NCI-H2196 (cell line): ENCODE measurements around the gene KCNMA1.

Source experiments
- DNase-seq: peaks from one replicate; lab custom pipeline; 2025; ENCODE audit not compliant: unreplicated experiment; lab: John Stamatoyannopoulos, UW

Gene KCNMA1

GRCh38 chr10:77016855-77017254 is 620.8 kb downstream of the KCNMA1 start:
- DNase-seq = no peak

DNA sequence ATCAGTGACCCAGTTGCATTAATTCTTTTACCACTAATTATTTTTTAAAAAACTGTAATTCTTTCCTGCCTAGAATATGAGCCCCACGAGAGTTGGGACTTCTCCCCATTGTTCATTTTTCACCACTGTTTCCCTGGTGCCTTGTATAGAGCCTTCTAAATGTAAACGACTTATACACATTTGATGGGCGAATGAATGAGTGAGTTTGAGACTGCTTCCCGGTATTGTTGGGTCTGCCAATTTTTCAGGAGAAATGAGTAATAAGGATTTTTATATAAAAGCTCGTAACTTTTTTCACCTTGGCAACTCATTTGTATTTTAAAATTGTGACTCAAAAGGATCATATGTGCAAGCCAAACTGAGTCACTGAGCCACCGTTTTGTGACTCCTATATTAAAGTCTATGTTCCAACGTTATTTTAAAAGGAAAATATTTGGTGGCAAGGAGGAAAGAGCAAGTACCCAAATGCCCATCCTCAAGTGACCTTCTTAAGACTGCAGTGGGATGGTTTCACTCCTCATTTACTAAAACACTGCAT is 621.3 kb downstream of the KCNMA1 start:
- no peak for DNase-seq

- DNase-seq = no peak
Observed at GRCh38 chr10:77015360-77015759, 622.2 kb downstream of the KCNMA1 start.

DNA sequence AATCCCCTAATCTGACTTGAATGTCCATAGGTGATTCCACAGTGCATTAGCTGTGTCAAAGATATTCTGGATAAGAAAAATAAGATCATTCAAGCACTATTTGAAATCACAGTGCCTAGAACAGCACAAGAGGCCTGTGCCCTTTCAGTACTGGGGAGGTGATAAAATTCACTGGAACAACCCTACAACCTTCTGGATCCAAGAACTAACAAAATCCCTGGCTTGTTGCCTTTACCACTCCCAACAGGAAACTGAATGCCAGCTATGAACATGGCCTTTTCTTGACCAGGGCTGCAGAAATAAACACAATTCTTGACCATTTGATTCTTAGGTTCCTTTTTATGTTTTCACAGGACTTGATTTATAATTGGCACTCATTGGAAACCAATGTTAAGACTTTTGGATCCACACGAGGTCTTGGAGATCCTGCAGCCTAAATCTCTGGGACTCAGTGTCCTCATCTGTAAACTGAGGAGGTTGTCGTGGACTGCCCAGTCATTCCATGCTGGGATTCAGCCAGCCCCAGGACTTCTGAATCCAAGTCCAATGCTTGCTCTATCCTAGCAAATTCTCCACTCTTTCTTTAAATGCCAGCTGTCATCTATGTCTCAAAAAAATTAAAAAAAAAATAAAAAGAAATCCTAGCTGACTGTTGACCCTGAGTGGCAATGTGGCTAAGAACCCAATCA is 624.7 kb downstream of the KCNMA1 start:
- DNase-seq = no peak

GRCh38 chr10:77011874-77012811 is 625.5 kb downstream of the KCNMA1 start:
- no peak for DNase-seq

GRCh38 chr10:77010430-77010829 is 627.2 kb downstream of the KCNMA1 start:
- DNase-seq = no peak

DNA sequence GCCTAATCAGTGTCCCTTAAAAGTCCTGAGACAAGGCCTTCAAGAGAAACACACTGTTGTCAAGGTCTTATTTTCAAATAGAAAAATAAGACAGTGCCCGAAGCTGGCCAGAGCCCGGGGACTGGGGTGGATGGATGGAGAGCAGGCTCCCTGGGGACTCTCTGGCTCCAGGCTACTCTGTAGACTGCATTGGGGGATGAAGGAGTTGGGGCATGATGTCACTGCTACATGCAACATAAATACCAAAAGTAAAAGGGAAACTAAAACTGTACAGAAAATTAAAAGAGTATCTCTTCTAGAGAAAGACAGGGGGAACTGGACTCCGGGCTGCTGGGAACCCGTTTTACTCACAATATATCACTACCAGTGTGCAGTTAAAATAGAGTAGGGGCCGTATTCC is 629.8 kb downstream of the KCNMA1 start:
- DNase-seq = no peak

GRCh38 chr10:77006836-77007511 is 630.6 kb downstream of the KCNMA1 start:
- no peak for DNase-seq

- no peak for DNase-seq
Observed at GRCh38 chr10:77005871-77006270, 631.7 kb downstream of the KCNMA1 start.

DNA sequence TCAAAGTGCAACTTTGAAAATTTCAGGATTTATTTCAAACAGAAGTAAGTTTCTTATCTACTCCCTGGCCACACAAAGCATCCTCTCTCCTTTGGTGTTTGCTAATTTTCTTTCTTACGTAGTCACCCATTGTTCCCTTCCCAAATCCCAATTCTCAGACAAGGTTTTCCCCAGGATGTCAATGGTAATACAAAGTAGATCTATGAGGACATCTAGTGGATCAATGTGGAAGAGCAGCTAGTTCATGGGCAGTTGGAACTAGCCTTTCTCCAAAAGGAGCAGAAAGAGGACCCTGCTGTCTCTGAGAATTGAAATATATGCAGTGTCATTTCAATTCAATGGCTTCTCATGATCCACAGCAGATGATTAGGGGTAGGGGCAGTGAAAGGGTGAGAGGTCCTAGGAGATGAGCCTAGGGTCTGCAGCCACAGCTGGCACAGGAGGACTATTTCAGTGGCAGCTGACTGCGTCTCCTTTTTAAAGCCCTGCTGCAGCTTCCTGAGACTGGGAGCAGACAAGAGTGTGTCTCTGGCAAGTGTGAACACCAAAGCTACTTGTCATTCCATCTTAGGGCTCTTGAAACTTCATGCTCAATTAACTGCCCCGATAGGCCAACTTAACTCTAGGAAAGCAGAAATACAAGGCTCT is 632.6 kb downstream of the KCNMA1 start:
- DNase-seq = peak; percentile 23

- DNase-seq = no peak
Observed at GRCh38 chr10:77002872-77003271, 634.7 kb downstream of the KCNMA1 start.

DNA sequence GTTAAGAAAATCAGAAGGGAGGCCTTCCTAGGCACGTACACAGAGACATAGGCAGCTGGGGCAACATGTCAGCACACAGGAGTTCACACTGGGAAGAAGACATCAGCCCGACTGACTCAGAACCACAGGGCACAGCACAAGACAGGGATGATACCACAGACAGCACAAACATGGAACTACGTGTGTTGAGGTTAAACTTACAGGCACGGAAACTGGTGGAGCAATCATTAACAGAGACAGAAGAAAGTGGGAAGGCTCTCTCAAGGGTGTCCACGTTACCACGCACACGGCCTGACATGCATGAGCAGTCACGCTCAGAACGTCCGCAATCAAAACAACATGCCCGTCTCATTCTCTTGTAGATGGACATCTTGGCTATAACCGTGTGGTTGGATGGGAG is 636.4 kb downstream of the KCNMA1 start:
- no peak for DNase-seq

GRCh38 chr10:76998451-76998850 is 639.2 kb downstream of the KCNMA1 start:
- no peak for DNase-seq

- DNase-seq = no peak
Observed at GRCh38 chr10:76997631-76998030, 640.0 kb downstream of the KCNMA1 start.

DNA sequence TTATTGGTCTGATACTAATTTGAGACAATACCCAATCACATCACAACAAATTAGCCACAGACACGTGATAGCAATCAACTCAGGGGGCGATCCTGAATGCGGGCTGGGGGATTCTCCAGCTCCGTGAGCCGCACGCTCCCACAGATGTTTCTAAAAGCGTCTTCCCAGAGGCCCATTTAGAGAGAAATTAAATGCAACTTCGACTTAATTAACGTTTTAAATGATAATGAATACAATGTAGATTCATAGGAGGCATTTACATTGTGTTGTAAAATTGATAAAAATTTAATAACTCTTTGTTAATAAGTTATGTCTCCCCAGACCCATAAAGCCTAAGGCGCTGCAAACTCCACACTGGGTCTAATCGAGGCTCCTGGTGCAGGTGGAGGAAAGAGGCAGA is 642.6 kb downstream of the KCNMA1 start:
- no peak for DNase-seq

DNA sequence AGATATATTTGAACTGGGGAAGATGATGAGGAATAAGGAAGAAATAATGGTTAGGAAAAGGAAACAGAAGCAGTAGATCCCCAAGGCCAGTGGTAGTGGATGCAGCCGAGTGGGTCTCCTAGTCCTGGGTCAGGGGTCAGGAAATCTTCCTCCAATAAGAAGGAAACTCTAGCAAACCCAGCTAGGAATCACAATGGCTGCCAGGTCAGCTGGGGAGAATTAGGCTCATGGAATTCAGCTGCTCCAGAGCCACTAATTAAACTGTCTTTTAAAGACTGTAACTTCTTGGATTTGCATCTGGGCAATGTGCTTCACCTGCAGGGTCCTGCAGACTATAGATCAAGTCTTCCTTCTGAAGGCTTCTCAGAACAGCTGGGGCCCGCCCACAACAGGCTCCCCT is 644.4 kb downstream of the KCNMA1 start:
- no peak for DNase-seq

- no peak for DNase-seq
Observed at GRCh38 chr10:76992467-76992866, 645.1 kb downstream of the KCNMA1 start.

GRCh38 chr10:76991621-76992020 is 646.0 kb downstream of the KCNMA1 start:
- DNase-seq = no peak

- no peak for DNase-seq
Observed at GRCh38 chr10:76990561-76990960, 647.0 kb downstream of the KCNMA1 start.

GRCh38 chr10:76984559-76985443 is 652.8 kb downstream of the KCNMA1 start:
- DNase-seq = peak; percentile 62
